NCI-H345 treated with DMSO at 0.1 percent for 48 hours (cell line): ENCODE results near the gene MYO18A.
A peak's percentile ranks its signal among the peaks of the same experiment; 100 is the strongest.

ENCODE experiments used
- DNase-seq: peaks from one replicate; lab custom pipeline; 2025; ENCODE audit not compliant: unreplicated experiment; lab: John Stamatoyannopoulos, UW

The MYO18A gene

DNA sequence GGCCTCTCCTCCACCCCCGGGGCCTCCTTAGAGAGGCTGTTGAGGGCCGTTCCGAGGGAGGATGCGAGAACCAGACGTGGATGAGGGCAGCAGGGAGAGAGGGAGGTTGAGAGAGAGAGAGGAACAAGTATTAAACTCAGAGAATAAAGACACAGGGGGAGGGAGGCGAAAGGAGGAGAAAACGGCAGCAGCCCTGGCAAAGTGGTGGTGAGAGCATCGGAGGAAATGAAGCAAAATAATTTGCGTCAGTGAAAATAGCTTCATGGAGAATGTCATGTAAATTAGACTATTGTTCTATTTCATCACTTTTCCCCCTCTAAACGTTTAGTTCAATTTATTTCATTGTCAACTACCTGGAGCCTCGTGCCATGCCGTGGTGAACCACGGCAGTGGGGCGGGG, 99.2 kb downstream of the MYO18A start:
- no peak for DNase-seq

DNA sequence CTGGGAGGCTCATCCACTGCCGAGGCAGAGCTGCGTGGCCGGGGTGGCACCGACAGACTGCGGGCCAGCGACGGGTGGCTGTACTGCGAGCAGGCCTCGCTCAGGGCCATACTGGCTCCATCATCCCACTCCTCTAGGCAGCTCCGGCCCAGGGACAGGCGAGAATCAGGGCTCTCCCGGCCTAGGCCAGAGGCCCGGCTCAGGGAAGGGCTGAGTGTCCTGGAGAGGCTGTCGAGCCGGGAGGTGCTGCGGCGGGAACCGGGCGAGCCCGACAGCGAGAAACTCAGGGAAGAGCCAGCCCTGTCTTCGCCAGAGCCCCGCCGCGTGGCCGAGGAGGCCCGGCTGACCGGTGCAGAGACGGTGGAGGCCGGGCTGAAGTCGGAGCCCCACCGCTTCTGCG, 99.9 kb downstream of the MYO18A start:
- DNase-seq, result no peak

GRCh38 chr17:29079887-29080286, 100.3 kb downstream of the MYO18A start:
- no peak for DNase-seq

DNA sequence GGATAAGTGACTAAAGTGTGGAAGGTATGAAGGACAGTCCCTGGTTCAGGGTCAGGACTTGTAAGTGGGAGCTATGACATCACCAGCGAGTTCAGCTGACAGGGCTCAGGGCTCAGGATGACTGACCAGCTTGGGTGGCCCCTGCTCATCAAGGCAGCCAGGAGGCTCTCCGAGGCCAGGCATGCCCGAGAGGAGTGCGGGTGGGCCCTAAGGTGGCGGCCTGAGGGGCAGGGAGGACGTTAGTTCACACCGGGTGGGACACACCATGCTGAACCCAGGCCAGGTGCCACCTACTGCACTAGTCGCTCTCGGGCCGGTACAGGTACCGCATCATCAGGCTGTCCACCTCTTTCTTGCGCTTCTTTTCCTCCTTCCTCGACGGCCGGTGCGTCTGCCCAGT, 100.8 kb downstream of the MYO18A start:
- no peak for DNase-seq

GRCh38 chr17:29078183-29079045, 101.8 kb downstream of the MYO18A start:
- peak; percentile 86 for DNase-seq

- no peak for DNase-seq
These were observed 102.9 kb downstream of the MYO18A start for GRCh38 chr17:29077320-29077719.

DNA sequence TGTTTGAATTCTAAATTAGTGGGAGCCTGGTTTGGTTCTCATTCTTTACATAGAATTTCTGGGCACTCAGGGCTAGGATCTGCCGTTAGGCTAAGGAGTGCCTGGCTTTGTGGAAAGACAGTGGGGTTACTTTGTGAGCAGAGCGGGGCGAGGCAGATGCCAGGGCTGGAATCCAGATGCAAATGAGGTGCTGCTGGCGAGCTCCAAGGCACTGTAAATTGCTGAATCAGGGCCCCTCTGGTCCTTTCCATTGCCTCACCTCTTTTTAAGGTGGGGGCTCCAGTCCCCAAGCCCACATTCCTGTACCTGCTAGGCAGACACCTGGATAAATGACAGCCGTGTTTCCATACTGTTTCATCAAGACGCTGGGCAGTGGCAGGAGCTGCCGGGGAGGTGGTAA, 103.5 kb downstream of the MYO18A start:
- DNase-seq, result no peak

GRCh38 chr17:29076087-29076486, 104.1 kb downstream of the MYO18A start:
- no peak for DNase-seq

DNA sequence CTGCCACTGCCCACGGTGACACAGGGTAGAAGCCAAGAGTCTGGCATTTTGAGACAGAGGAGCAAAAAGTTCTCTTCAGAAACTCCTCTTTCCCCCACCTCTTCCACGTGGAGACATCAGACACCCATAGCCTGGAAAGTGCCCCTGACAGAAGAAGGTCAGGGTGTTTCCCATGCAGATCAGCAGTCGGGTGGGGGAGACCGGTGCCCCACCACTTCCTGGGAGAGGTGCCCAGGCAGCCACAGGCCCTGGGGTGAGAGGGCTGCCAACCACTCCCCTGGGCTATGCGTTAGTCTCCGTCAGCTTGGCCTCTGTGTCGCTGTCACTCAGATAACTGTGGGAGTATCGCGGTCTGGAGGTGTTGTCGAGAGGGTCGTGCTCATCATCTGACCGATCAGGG, 105.7 kb downstream of the MYO18A start:
- DNase-seq, result no peak

GRCh38 chr17:29073520-29073919, 106.7 kb downstream of the MYO18A start:
- DNase-seq, result no peak

- no peak for DNase-seq
These were observed 107.2 kb downstream of the MYO18A start for GRCh38 chr17:29073045-29073444.

GRCh38 chr17:29071303-29071702, 108.9 kb downstream of the MYO18A start:
- no peak for DNase-seq

DNA sequence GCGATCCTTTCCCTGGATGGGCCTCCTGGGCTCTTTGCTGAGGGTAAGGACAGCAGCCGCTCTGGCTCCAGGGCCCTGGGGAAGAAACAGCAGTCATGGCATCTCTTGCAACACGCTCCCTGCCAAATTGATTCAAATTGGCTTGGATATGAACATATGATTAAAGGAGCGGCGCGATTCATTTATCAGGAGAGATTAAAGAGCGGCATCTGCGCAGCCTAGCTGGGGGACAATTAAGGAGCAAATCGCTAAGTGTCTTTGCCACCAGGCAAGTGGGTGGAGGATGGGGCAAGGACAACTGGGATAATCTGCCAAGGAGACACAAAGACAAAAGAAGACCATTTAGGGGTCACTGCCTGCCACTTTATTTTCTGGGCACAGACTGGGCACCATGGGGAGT, 109.4 kb downstream of the MYO18A start:
- no peak for DNase-seq

- no peak for DNase-seq
These were observed 109.9 kb downstream of the MYO18A start for GRCh38 chr17:29070308-29070707.

GRCh38 chr17:29069526-29070041, 110.6 kb downstream of the MYO18A start:
- DNase-seq, result no peak

- DNase-seq, result no peak
These were observed 111.4 kb downstream of the MYO18A start for GRCh38 chr17:29068818-29069217.

DNA sequence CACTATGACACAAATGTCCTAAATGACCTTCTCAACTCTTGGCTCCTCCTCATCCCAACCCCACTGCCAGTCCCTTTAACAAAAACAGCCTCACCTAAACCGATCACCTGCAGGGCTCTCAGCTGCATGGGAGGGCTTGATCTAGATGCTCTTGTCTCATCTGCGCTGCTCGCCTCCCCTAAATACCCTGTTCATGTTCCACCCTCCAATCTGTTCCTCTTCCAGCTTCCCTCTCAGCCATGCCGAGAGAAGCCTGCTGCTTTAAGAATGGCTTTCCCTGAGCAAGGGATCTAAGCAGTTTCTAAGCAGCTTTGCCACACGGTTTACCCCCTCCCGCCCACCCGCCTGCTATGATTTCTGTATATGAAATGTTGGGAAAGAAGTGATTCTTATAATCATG, 113.6 kb downstream of the MYO18A start:
- no peak for DNase-seq

DNA sequence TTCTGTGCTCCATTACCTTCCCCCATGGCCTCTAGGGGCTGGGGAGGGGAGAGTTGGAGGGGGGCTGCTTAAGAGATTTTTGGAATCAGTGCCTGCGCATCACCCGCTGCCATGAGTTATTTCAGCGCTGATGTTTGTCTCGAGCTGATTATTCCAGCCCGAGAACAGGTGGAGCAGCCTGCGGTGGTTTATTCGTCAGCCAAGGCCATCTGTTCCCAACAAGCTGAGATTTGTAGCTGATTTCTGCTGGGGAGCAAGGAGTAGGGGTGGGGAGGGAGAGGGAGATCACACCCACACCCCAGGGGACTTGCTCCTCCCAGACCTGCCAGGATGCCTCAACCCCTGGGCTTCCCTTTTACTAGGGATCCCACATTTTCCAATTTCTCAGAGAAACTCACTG, 114.2 kb downstream of the MYO18A start:
- no peak for DNase-seq

DNA sequence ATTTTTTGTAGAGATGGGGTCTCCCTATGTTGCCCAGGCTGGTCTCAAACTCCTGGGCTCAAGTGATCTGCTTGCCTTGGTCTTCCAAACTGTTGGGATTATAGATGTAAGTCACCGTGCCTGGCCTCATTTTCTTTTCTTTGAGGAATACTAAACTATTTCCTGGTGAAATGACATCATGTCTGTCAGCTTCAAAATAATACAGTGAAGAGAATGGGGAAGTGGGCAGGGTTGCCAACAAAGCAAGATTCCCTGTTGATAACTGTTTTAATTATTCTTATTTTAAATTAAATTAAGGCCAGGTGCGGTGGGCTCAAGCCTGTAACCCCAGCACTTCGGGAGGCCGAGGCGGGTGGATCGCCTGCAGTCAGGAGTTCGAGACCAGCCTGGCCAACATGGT, 116.2 kb downstream of the MYO18A start:
- DNase-seq, result no peak

DNA sequence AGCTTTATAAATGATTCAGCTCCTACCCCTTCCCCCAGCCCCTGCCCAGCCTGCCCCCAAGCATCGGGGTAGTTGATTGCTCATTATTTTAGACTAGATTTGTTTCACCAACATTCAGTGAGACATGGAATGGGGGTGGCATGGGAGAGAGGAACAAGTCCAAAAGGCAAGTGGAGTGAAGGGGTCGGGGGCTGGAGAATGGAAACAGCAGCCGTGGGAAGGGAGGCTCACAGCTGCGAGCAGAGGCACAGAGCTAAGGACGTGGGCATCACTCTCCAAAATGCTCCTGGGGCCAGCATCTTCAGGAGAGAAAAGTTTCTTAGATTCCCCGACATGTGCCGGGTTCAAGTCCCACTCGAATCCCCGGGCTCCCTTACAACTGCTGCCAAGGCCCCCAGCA, 118.0 kb downstream of the MYO18A start:
- DNase-seq, result no peak

DNA sequence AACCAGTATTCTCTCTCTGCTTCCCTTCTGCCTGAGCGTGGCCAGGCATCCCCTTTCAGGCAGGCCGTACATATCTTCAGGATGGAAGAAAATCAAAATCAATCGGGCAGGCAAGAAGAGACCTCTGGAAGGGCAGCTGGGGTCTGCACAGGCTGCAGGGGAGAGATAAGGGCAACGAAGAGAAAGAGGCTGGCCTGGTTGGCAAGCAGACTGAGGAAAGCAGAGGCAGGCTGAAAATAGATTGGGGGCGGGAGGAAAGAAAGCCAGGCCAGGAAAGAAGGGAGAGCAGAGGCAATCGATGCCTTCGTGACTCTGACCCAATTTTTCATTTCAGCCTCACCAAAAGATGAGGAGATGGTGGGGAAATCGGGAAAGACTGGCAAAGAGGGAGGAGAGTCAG, 119.2 kb downstream of the MYO18A start:
- DNase-seq, result no peak

DNA sequence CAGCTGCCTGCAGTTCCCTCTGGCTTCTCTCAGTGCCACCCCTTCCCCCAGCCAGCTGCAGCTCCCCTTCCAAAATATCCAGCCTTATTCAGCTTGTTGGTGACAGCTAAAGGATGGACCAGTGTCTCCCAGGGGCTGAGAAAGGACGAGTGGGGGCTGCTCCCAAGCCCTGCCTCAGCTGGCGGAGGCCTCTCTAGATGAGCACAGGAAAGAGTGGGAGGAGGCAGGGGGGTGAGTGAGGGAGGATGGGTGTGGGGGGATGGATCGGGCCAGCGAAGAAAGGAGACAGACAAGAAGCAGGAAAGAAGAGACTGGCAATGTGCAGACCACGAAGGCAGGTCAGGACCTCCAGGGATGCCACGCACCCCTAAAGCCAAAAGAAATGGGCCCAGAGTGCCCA, 119.7 kb downstream of the MYO18A start:
- DNase-seq, result no peak

DNA sequence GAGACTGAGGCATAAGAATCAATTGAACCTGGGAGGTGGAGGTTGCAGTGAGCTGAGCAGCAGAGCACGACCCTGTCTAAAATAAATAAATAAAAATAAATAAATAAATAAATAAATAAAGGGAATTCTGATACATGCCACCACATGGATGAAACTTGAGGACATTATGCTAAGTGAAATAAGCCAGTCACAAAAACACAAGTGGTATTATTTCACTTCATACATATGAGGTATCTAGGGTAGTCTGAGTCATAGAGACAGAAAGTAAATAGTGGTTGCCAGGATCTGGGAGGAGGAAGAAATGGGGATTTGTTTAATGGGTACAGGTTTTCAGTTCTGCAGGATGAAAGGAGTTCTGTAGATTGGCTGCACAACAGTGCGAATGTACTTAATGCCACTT, 120.9 kb downstream of the MYO18A start:
- no peak for DNase-seq
